ENCODE measurements around the gene SUSD3. TPM values are rescaled to one million over a fixed set of nuclear protein-coding genes. Genes with fewer than 3 reads are reported as not detected.
A peak's percentile ranks its signal among the peaks of the same experiment; 100 is the strongest.

Gene SUSD3
- polyA plus RNA-seq, 1 experiment: 1.9 TPM

DNA sequence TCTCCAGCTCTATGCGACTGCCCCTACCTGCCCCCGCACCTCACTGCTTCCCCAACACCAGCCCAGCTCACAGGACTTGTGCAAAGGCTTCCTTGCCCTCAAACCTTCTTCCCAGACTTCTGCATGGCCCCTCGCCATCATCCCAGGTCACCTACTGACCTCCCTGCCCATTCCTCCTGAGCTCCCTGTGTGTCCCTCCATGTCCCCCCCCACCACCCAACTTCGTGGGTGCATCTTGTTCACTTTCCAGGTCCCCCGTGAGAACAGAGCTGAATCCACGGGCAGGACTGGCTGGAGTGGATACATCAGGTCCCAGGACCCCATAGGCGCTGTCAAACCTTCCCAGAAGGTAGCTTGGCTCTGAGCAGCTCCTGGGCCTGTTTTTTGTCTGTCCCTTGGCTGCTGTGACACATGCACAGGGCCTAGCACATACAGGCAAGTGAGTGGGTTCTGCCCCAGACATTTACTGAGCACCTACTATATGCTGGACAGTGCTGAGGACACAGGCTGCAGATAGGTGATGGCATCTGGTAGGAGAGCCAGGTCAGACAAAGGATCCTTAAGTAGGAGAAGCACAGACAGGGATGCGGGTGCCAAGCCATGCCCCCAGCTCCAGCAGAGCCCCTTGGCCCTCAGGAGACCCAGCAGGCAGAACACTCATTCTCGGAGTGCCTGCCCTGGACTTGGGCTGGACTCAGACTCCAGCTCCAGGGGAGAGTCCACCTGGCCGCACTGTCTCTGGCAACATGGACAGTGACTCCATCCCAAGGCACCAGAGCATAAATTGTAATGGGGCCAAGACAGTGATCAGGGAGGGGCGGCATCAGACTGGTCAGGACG, 60.6 kb downstream of the SUSD3 start:
- DNase-seq (ENCODE audit: low read depth): no peak
- CTCF ChIA-PET: interaction anchor here (0.6 to 3.5 kb wide), 6 partner anchors 9 to 209 kb away, joined by 3 to 29 read pairs (median 4); no protein-coding TSS in a partner anchor
- H3K27me3 ChIP-seq (ENCODE audit: control insufficient read depth, insufficient read depth, low read length): no peaks in the 10 kb centered on the region
- H3K36me3 ChIP-seq (ENCODE audit: control insufficient read depth, insufficient read depth, low read length): peaks cover 12% of the 10 kb centered on the region
- POLR2A ChIA-PET: interaction anchor here (1.0 kb wide), 1 partner anchor 350 kb away, joined by 4 read pairs; no protein-coding TSS in a partner anchor
- TF ChIP-seq, protein P1, sequence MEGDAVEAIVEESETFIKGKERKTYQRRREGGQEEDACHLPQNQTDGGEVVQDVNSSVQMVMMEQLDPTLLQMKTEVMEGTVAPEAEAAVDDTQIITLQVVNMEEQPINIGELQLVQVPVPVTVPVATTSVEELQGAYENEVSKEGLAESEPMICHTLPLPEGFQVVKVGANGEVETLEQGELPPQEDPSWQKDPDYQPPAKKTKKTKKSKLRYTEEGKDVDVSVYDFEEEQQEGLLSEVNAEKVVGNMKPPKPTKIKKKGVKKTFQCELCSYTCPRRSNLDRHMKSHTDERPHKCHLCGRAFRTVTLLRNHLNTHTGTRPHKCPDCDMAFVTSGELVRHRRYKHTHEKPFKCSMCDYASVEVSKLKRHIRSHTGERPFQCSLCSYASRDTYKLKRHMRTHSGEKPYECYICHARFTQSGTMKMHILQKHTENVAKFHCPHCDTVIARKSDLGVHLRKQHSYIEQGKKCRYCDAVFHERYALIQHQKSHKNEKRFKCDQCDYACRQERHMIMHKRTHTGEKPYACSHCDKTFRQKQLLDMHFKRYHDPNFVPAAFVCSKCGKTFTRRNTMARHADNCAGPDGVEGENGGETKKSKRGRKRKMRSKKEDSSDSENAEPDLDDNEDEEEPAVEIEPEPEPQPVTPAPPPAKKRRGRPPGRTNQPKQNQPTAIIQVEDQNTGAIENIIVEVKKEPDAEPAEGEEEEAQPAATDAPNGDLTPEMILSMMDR (IDR thresholded peaks at IDR 0.05; ENCODE audit: insufficient read depth, low read depth, low read length): no peak
- H3K4me3 ChIP-seq (ENCODE audit: low read depth, low read length): no peak overlapping the region

DNA sequence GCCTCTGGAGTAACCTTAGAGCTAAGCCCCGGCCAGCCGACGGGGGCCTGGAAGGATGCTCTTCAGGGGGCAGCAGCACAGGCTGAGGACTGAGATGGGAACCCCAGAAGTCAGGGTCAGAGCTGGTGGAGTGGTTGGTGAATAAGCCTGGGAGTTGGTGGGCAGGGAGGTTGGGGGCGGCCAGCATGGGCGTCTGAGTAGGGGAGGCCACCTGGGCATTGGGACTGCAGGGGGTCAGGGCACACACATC, 61.1 kb downstream of the SUSD3 start:
- TF ChIP-seq, protein P1 (IDR thresholded peaks at IDR 0.05; ENCODE audit: insufficient read depth, low read depth, low read length): no peak
- no peaks in the 10 kb centered on the region for H3K27me3 ChIP-seq (ENCODE audit: control insufficient read depth, insufficient read depth, low read length)
- no peak overlapping the region for H3K4me3 ChIP-seq (ENCODE audit: low read depth, low read length)
- peaks cover 10% of the 10 kb centered on the region for H3K36me3 ChIP-seq (ENCODE audit: control insufficient read depth, insufficient read depth, low read length)
- DNase-seq (ENCODE audit: low read depth): no peak
- ChIA-PET CTCF (interaction anchor here (0.6 to 3.5 kb wide), 4 partner anchors 10 to 209 kb away, joined by 3 to 29 read pairs (median 4); no protein-coding TSS in a partner anchor), POLR2A (interaction anchor here (1.0 kb wide), 1 partner anchor 349 kb away, joined by 4 read pairs; no protein-coding TSS in a partner anchor)

DNA sequence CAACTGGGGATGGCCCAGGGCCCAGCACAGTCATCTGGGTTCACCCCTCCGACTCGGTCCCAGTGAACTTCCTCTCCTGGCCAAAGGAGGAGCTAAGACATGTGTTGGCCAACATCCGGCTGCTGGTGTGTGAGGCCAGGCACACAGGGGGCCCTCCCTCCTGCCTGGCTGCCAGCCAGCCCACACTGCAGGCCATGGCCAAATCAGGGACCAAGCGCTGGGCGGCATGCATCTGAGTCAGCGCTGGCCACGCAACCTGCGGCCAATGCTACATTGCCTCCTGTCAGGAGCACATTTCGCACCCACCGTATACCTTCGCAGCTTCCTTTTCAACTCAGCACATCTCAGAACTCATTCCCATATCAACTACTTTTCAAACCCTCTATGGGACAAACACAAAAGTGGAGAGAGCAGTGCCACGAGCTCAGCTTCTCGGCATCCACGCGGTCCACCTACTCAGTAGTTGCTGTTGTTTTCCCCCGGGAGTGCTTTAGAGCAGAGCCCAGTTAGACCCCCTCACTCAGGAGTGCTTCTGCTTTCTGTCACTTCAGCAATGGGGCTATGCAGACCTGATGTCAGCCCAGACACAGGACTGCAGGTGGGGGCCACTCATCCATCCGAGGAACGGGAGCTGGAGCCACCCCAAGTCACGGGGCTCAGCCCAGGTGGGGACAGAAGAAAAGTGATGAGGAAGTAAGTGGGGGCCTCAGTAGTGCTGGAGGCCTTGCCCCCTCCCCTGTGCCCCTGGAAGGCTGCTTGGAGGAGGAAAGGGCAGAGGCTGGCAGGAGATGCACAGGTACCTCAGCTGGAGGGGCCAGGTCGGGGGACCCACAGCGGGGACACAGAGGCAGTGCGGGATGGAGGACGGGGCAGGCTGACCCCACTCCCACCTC, 61.7 kb downstream of the SUSD3 start:
- Histone ChIP-seq H3K36me3 (ENCODE audit: control insufficient read depth, insufficient read depth, low read length) (peaks cover 14% of the 10 kb centered on the region), H3K27me3 (ENCODE audit: control insufficient read depth, insufficient read depth, low read length) (no peaks in the 10 kb centered on the region), H3K4me3 (ENCODE audit: low read depth, low read length) (no peak overlapping the region)
- peak; percentile 49 for DNase-seq (ENCODE audit: low read depth)
- TF ChIP-seq, protein P1 (IDR thresholded peaks at IDR 0.05; ENCODE audit: insufficient read depth, low read depth, low read length): peak; percentile 51
- POLR2A ChIA-PET: interaction anchor here (1.0 kb wide), 1 partner anchor 349 kb away, joined by 4 read pairs; no protein-coding TSS in a partner anchor
- CTCF ChIA-PET: interaction anchor here (1.8 to 3.5 kb wide), 2 partner anchors 11 to 15 kb away, joined by 5 to 29 read pairs; no protein-coding TSS in a partner anchor

DNA sequence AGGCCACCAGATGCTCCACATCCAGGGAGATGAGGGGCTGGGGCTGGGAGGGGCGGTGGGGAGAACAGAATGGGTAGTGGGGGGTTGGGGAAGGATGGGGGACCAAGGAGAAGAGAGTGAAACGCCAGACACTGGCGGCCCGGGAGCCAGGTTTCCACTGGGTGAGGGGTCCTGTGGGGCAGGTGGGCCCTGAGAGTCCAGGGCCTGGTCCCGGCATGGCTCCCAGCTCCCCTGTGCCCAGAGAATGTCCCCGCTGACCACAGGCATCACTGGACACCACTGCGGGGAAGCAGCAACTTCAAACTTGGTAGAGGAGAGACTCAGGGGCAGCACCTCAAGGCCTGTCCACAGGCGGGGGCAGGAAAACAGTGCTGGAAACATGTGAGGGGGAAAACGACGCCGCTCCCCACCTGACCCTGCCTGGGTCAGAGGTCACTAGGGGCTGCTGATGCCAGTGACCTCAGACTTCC, 62.4 kb downstream of the SUSD3 start:
- no peak for DNase-seq (ENCODE audit: low read depth)
- POLR2A ChIA-PET: no interaction called here
- no peak overlapping the region for H3K4me3 ChIP-seq (ENCODE audit: low read depth, low read length)
- H3K27me3 ChIP-seq (ENCODE audit: control insufficient read depth, insufficient read depth, low read length): no peaks in the 10 kb centered on the region
- peaks cover 14% of the 10 kb centered on the region for H3K36me3 ChIP-seq (ENCODE audit: control insufficient read depth, insufficient read depth, low read length)
- CTCF ChIA-PET: interaction anchor here (1.8 to 3.5 kb wide), 2 partner anchors 11 to 14 kb away, joined by 5 to 29 read pairs; no protein-coding TSS in a partner anchor
- TF ChIP-seq, protein P1 (IDR thresholded peaks at IDR 0.05; ENCODE audit: insufficient read depth, low read depth, low read length): no peak
